Activated CD8-positive, alpha-beta T cell treated with anti-CD3 and anti-CD28 coated beads, Interleukin-2, amount 10 ng/mL, durations not matched to agents 7 days and 5 days (primary cell): ENCODE data around the gene WFDC12. TPM values are rescaled to one million over a fixed set of nuclear protein-coding genes. Genes with fewer than 3 reads are reported as not detected.

Experiments used
- total RNA-seq, 2 experiments: library from RNA; stranded (reverse); gene quantifications; one replicate each; pipeline ENCODE4 v1.2.3, GENCODE V29; 2021

WFDC12 gene
- total RNA-seq, 2 experiments from 2014 or later, result not detected

Other genes with a start within 250 kb of the WFDC12 start
- 100 to 1,000 TPM; 228 to 235 TPM for gene YWHAB, start 238.8 kb downstream of the WFDC12 start, total RNA-seq
- 100 to 1,000 TPM in 1 of 2 experiments, 10 to 100 TPM in 1; 90.0 to 103 TPM for gene PABPC1L, start 214.4 kb downstream of the WFDC12 start, total RNA-seq
- gene TOMM34, start 164.1 kb downstream of the WFDC12 start, total RNA-seq, result 10 to 100 TPM; 20.2 to 20.3 TPM
- gene STK4, start 158.0 kb downstream of the WFDC12 start, total RNA-seq, result 100 to 1,000 TPM; 159 to 164 TPM
- gene KCNS1, start 23.3 kb downstream of the WFDC12 start, total RNA-seq, result under 1 TPM; 0.05 to 0.11 TPM
- gene WFDC5, start 9.3 kb downstream of the WFDC12 start, total RNA-seq, result not detected
- gene PI3, start 50.4 kb upstream of the WFDC12 start, total RNA-seq, result not detected
- not detected for gene SEMG1, start 82.6 kb upstream of the WFDC12 start, total RNA-seq
- gene SEMG2, start 96.9 kb upstream of the WFDC12 start, total RNA-seq, result not detected
- not detected for gene SLPI, start 130.1 kb upstream of the WFDC12 start, total RNA-seq
- not detected for gene RBPJL, start 182.4 kb upstream of the WFDC12 start, total RNA-seq
- under 1 TPM in 1 of 2 experiments, not detected in 1; 0.39 TPM for gene MATN4, start 183.8 kb upstream of the WFDC12 start, total RNA-seq
- gene SDC4, start 224.0 kb upstream of the WFDC12 start, total RNA-seq, result 1 to 10 TPM; 6.6 to 6.7 TPM
- 10 to 100 TPM; 28.0 to 30.8 TPM for gene SYS1, start 238.7 kb upstream of the WFDC12 start, total RNA-seq